Lung (tissue), 12 donors: ENCODE results near the gene TUBA8. TPM values are rescaled to one million over a fixed set of nuclear protein-coding genes. Genes with fewer than 3 reads are reported as not detected.

Experiments used
- ATAC-seq: fragments of 200-7000 bp; cut with Tn5 transposase; one replicate; pipeline ENCODE4 v1.9.1; 2020; ENCODE audit warnings: moderate number of reproducible peaks; ENCODE audit not compliant: insufficient read depth, low FRiP score
- DNase-seq, 3 donors: peaks; one replicate each; pipeline ENCODE4 v3.0.0-alpha.2; 2013 to 2017
- H3K27ac ChIP-seq, 2 donors: one replicate each; pipeline ENCODE4 v1.5.1; 2013; ENCODE audit warnings: mild to moderate bottlenecking in 2 of 2, moderate library complexity in 2 of 2, control low read depth in 1 of 2, inconsistent platforms in 1 of 2, low read depth in 1 of 2, low read length in 1 of 2
- H3K27me3 ChIP-seq, 3 donors: one replicate each; pipeline ENCODE4 v1.5.1; 2013; ENCODE audit warnings: low read length in 2 of 3; ENCODE audit not compliant: control insufficient read depth in 3 of 3, insufficient read depth in 3 of 3
- H3K36me3 ChIP-seq, 4 donors: one replicate each; pipeline ENCODE4 v1.5.1; 2013; ENCODE audit warnings: low read length in 4 of 4, mild to moderate bottlenecking in 1 of 4, moderate library complexity in 1 of 4; ENCODE audit not compliant: control insufficient read depth in 4 of 4, insufficient read depth in 4 of 4
- H3K4me1 ChIP-seq, 5 donors: one replicate each; pipeline ENCODE4 v1.5.1; 2013; ENCODE audit warnings: low read length in 5 of 5, mild to moderate bottlenecking in 2 of 5, moderate library complexity in 1 of 5; ENCODE audit not compliant: control insufficient read depth in 5 of 5, insufficient read depth in 5 of 5
- H3K4me3 ChIP-seq: one replicate; pipeline ENCODE4 v1.5.1; 2013; ENCODE audit warnings: mild to moderate bottlenecking, control low read depth, moderate library complexity
- H3K9ac ChIP-seq, 2 donors: one replicate each; pipeline ENCODE4 v1.5.1; 2013; ENCODE audit warnings: low read length in 2 of 2, control low read depth in 1 of 2; ENCODE audit not compliant: insufficient read depth in 1 of 2
- H3K9me3 ChIP-seq, 4 donors: one replicate each; pipeline ENCODE4 v1.5.1; 2013; ENCODE audit warnings: low read length in 3 of 4, mild to moderate bottlenecking in 1 of 4, moderate library complexity in 1 of 4; ENCODE audit not compliant: control insufficient read depth in 4 of 4, insufficient read depth in 3 of 4
- CTCF ChIP-seq: IDR thresholded peaks from 2 replicates; pipeline ENCODE4 v1.5.1; 2012; ENCODE audit warnings: mild to moderate bottlenecking; ENCODE audit errors: control extremely low read depth, extremely low read depth
- WGBS, 2 donors: extraction: QIAGEN DNeasy Blood & Tissue Kit; methylation state at CpG; one replicate each; pipeline ENCODE4 v1.1.7; 2013; 5-methylcytosine and 5-hydroxymethylcytosine counted together
- polyA plus RNA-seq, 2 donors: library from polyadenylated mRNA; stranded (reverse); fragments of 200-250 nt; gene quantifications; one replicate each; pipeline ENCODE4 v1.2.1, GENCODE V29; 2013
- total RNA-seq, 2 donors: library from RNA; depleted of rRNA in 1 of 2; stranded (reverse); fragments of >200 nt in 1 of 2; gene quantifications; one replicate each; pipeline ENCODE4 v1.2.1, GENCODE V29; 2014 to 2021
- donor health status: control.
- donor health status: control.
- donor health status: Bipolar disorder and iron deficiency.
- donor health status: healthy.
- donor health status: DM: yes; HTN: yes; CAD: no.

TUBA8 gene
- total and polyA plus RNA-seq, 4 donors: 0.17 to 2.1 (median 1.5) TPM

- H3K4me3 ChIP-seq: no peak overlapping the region
- H3K9ac ChIP-seq: no peak overlapping the region
- H3K27ac ChIP-seq: no peak overlapping the region
- H3K36me3 ChIP-seq: peaks cover 26 to 45% (median 37%) of the 10 kb centered on the region in 4 donors
- TF ChIP-seq CTCF: no peak
- ATAC-seq (no peak), DNase-seq (no peak)
- no peaks in the 10 kb centered on the region for H3K9me3 ChIP-seq
- H3K4me1 ChIP-seq: no peaks in the 10 kb centered on the region
- no peaks in the 10 kb centered on the region for H3K27me3 ChIP-seq
Observed at GRCh38 chr22:18085188-18085587, 25.4 kb upstream of the TUBA8 start.

- DNase-seq (no peak), ATAC-seq (no peak)
- no peak overlapping the region for H3K4me3 ChIP-seq
- H3K9me3 ChIP-seq: no peaks in the 10 kb centered on the region
- no peaks in the 10 kb centered on the region for H3K4me1 ChIP-seq
- WGBS, 2 donors: 75 to 84% methylated on average over 13 of the region's 13 CpGs
- no peak for TF ChIP-seq CTCF
- no peak overlapping the region for H3K9ac ChIP-seq
- H3K27me3 ChIP-seq: no peaks in the 10 kb centered on the region
- peaks cover 20 to 42% (median 25%) of the 10 kb centered on the region in 4 donors for H3K36me3 ChIP-seq
- no peak overlapping the region for H3K27ac ChIP-seq
Observed at GRCh38 chr22:18087350-18087855, 23.2 kb upstream of the TUBA8 start.

GRCh38 chr22:18088825-18089568 is 21.6 kb upstream of the TUBA8 start:
- 93% methylated on average over 11 of the region's 11 CpGs for WGBS, 2 donors
- no peak for ATAC-seq
- peaks cover 12 to 32% (median 21%) of the 10 kb centered on the region in 4 donors for H3K36me3 ChIP-seq

More at GRCh38 chr22:18088825-18089568, 21.6 kb upstream of the TUBA8 start:
- no peak overlapping the region for H3K4me3 ChIP-seq
- TF ChIP-seq CTCF: no peak
- no peaks in the 10 kb centered on the region for H3K27me3 ChIP-seq
- no peak overlapping the region for H3K9ac ChIP-seq
- H3K4me1 ChIP-seq: no peaks in the 10 kb centered on the region
- DNase-seq: no peak
- no peak overlapping the region for H3K27ac ChIP-seq
- H3K9me3 ChIP-seq: no peaks in the 10 kb centered on the region
